HepG2 (cell line): ENCODE data around the gene RASSF8. TPM values are rescaled to one million over a fixed set of nuclear protein-coding genes. Genes with fewer than 3 reads are reported as not detected.

Source experiments
- BHLHE40 ChIP-seq: IDR thresholded peaks from 2 replicates; pipeline ENCODE4 v1.6.1; 2011; ENCODE audit warnings: low read length, improper control_type of control experiment
- BORCS8-MEF2B ChIP-seq: sonication (generic); formaldehyde crosslinking; IDR thresholded peaks from 2 replicates; pipeline ENCODE4 v1.8.0; 2022; ENCODE audit warnings: mild to moderate bottlenecking, missing genetic modification reagents
- FOXK1 ChIP-seq: sonication (generic); formaldehyde crosslinking; IDR thresholded peaks from 2 replicates; pipeline ENCODE4 v1.4.0; 2020; ENCODE audit warnings: low read depth, missing genetic modification reagents, borderline replicate concordance
- GMEB1 ChIP-seq: sonication (generic); formaldehyde crosslinking; IDR thresholded peaks from 2 replicates; pipeline ENCODE4 v1.5.1; 2020; ENCODE audit warnings: missing genetic modification reagents, mild to moderate bottlenecking, borderline replicate concordance
- HNF4G ChIP-seq, 2 experiments: sonication (generic) in 1 of 2; formaldehyde crosslinking in 1 of 2; IDR thresholded peaks; 2 replicates each; pipeline versions ENCODE4 v1.4.0 to v1.6.1; 2011 to 2020; ENCODE audit warnings: borderline replicate concordance in 2 of 2, low read depth in 2 of 2, mild to moderate bottlenecking in 2 of 2, low read length in 1 of 2, missing genetic modification reagents in 1 of 2, moderate library complexity in 1 of 2
- NONO ChIP-seq, 2 experiments: fragments of 450-650 bp in 1 of 2; sonication (generic) in 1 of 2; formaldehyde crosslinking in 1 of 2; IDR thresholded peaks in 1 of 2; conservative IDR thresholded peaks in 1 of 2; 2 replicates each; pipeline versions ENCODE4 v1.6.1 to v1.8.0; 2017 to 2022; ENCODE audit warnings: mild to moderate bottlenecking in 1 of 2, missing genetic modification reagents in 1 of 2, moderate library complexity in 1 of 2
- SMYD3 ChIP-seq: sonication (generic); formaldehyde crosslinking; IDR thresholded peaks from 2 replicates; pipeline ENCODE4 v1.8.1; 2023; ENCODE audit warnings: mild to moderate bottlenecking, missing genetic modification reagents
- SNAI1 ChIP-seq: sonication (generic); formaldehyde crosslinking; IDR thresholded peaks from 2 replicates; pipeline ENCODE4 v1.5.0; 2020; ENCODE audit warnings: mild to moderate bottlenecking, missing genetic modification reagents, borderline replicate concordance
- ZBTB43 ChIP-seq: sonication (generic); formaldehyde crosslinking; conservative IDR thresholded peaks from 2 replicates; pipeline ENCODE4 v1.4.0; 2020; ENCODE audit warnings: missing genetic modification reagents
- ZNF274 ChIP-seq: sonication (generic); formaldehyde crosslinking; IDR thresholded peaks from 2 replicates; pipeline ENCODE4 v1.5.1; 2020; ENCODE audit warnings: mild to moderate bottlenecking, missing genetic modification reagents
- ZNF318 ChIP-seq: sonication (generic); formaldehyde crosslinking; IDR thresholded peaks from 2 replicates; pipeline ENCODE4 v1.4.0; 2020; ENCODE audit warnings: mild to moderate bottlenecking, missing genetic modification reagents
- ZNF883 ChIP-seq: sonication (generic); formaldehyde crosslinking; IDR thresholded peaks from 2 replicates; pipeline ENCODE4 v1.5.1; 2020; ENCODE audit warnings: mild to moderate bottlenecking, missing genetic modification reagents; ENCODE audit errors: not compliant biosample characterization
- polyA plus RNA-seq, 8 experiments: library from polyadenylated mRNA; depleted of rRNA in 3 of 8; stranded (reverse) in 7 of 8; unstranded in 1 of 8; fragments of >200 nt; fragmentation: Illumina TruSeq in 4 of 8; extraction: Trizol in 4 of 8; gene quantifications; 2 replicates each; pipeline versions ENCODE4 v1.2.1 to v1.2.3, GENCODE V29; 2011 to 2016; ENCODE audit warnings: low read depth in 4 of 8, missing spikeins in 1 of 8, mixed read lengths in 1 of 8; ENCODE audit not compliant: insufficient read depth in 1 of 8
- total RNA-seq, 5 experiments: library from RNA; depleted of rRNA; stranded (reverse); fragments of >200 nt; fragmentation: Illumina TruSeq; extraction: Trizol; gene quantifications; 2 replicates each; pipeline ENCODE4 v1.2.3, GENCODE V29; 2016; ENCODE audit warnings: low read depth in 1 of 5
- TF ChIP-seq, protein P1 (sequence below): sonication (generic); formaldehyde crosslinking; IDR thresholded peaks from 2 replicates; pipeline ENCODE4 v1.9.0; 2021; ENCODE audit warnings: missing genetic modification reagents, mild to moderate bottlenecking, borderline replicate concordance

RASSF8 gene
- total and polyA plus RNA-seq, 2 of the 13 experiments (the other 11 are each of a cell fraction or from before 2014, with no cell fraction given): 0.82 to 9.2 TPM

- peak; percentile 83 for TF ChIP-seq GMEB1 (CRISPR knock-in tag)
- TF ChIP-seq HNF4G (IDR thresholded peaks at IDR 0.05; ENCODE audit: borderline replicate concordance, low read depth, low read length): peak; percentile 86
- TF ChIP-seq HNF4G (CRISPR knock-in tag; IDR thresholded peaks at IDR 0.05; ENCODE audit: borderline replicate concordance, low read depth): peak; percentile 94
- TF ChIP-seq ZNF883 (CRISPR knock-in tag): peak; percentile 95
- TF ChIP-seq FOXK1 (CRISPR knock-in tag): peak; percentile 69; the same call in 1 of the 2 replicates
- peak; percentile 88 for TF ChIP-seq BORCS8-MEF2B (CRISPR knock-in tag)
- TF ChIP-seq SMYD3 (CRISPR knock-in tag): 0 out of 2 replicates have a peak, but pooled peaks have one; percentile 45
- no peak for TF ChIP-seq SNAI1 (CRISPR knock-in tag)
- TF ChIP-seq ZBTB43 (CRISPR knock-in tag): peak; percentile 73; the same call in 1 of the 2 replicates
- 0 out of 2 replicates have a peak, but pooled peaks have one; percentile 80 for TF ChIP-seq ZNF318
- TF ChIP-seq NONO (IDR thresholded peaks at IDR 0.05): no peak
- peak; percentile 90 for TF ChIP-seq NONO (CRISPR knock-in tag; conservative IDR thresholded peaks at IDR 0.05)
- TF ChIP-seq, protein P1, sequence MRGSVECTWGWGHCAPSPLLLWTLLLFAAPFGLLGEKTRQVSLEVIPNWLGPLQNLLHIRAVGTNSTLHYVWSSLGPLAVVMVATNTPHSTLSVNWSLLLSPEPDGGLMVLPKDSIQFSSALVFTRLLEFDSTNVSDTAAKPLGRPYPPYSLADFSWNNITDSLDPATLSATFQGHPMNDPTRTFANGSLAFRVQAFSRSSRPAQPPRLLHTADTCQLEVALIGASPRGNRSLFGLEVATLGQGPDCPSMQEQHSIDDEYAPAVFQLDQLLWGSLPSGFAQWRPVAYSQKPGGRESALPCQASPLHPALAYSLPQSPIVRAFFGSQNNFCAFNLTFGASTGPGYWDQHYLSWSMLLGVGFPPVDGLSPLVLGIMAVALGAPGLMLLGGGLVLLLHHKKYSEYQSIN: no peak
- peak; percentile 100 for TF ChIP-seq BHLHE40
- TF ChIP-seq ZNF274 (CRISPR knock-in tag): peak; percentile 91; the same call in 1 of the 2 replicates
Observed at GRCh38 chr12:26113853-26114719, 155.6 kb downstream of the RASSF8 start (continued).
